ENCODE results near the gene NLRP2B. TPM values are rescaled to one million over a fixed set of nuclear protein-coding genes. Genes with fewer than 3 reads are reported as not detected.

Gene NLRP2B
- total and polyA plus RNA-seq, 2 donors (not counting 3 experiments of a cell fraction or from before 2014, with no cell fraction given): 0.01 TPM; not detected in 1

DNA sequence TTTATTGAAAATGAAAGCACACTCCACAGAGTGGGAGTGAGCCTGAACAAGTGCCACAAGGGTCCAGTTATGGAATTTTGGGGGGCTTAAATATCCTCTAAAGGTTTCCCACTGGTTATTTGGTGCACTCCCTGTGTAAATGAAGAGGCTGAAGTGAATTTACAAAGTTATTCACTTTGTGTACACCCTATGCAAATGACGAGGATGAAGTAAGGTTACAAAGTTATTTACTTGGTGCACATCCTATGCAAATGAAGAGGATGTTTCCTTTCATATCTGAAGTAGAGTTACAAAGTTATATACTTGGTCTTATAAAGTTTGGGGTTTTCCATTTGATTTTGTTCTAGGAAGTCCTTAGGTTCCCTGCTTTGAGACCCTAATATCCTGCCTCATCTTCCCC is 13.1 kb downstream of the NLRP2B start:
- DNase-seq (ENCODE audit: low read depth, low spot score): no peak
- Histone ChIP-seq H2AFZ (ENCODE audit: low read depth, low read length) (no peak overlapping the region), H3K27me3 (ENCODE audit: control insufficient read depth in 2 of 2, insufficient read depth in 2 of 2, low read length in 2 of 2) (no peaks in the 10 kb centered on the region), H3K79me2 (ENCODE audit: control insufficient read depth, insufficient read depth, low read length) (no peaks in the 10 kb centered on the region), H3K4me1 (ENCODE audit: control insufficient read depth, extremely low read depth, insufficient read depth, low read length) (no peaks in the 10 kb centered on the region), H3K9ac (replicated peaks; ENCODE audit: extremely low read depth, insufficient read depth, low read length) (no peak overlapping the region), H3K4me3 (replicated peaks in 1 of 3; ENCODE audit: insufficient read depth in 1 of 3, low read depth in 1 of 3, low read length in 3 of 3) (no peak overlapping the region), H3K9me3 (replicated peaks; ENCODE audit: control insufficient read depth, insufficient read depth, low read length) (no peaks in the 10 kb centered on the region), H3K4me2 (ENCODE audit: insufficient read depth, low read length) (no peak overlapping the region), H3K9me1 (replicated peaks; ENCODE audit: control insufficient read depth, extremely low read depth, insufficient read depth, low read length) (no peaks in the 10 kb centered on the region), H3K36me3 (ENCODE audit: control insufficient read depth in 2 of 2, extremely low read depth in 1 of 2, insufficient read depth in 2 of 2, low read length in 2 of 2) (no peaks in the 10 kb centered on the region), H3K27ac (ENCODE audit: insufficient read depth, low read depth, low read length) (no peak overlapping the region), H4K20me1 (replicated peaks; ENCODE audit: control insufficient read depth, extremely low read depth, insufficient read depth, low read length) (no peaks in the 10 kb centered on the region)
- dilution Hi-C loops (cut with MboI; ENCODE audit: extremely low pct_ligation_motif_present, low sequenced_read_pairs) (no loop called here), intact Hi-C loops (cut with micrococcal nuclease) (no loop called here)
- no peak for TF ChIP-seq JUN (IDR thresholded peaks at IDR 0.05; ENCODE audit: borderline replicate concordance, insufficient read depth, insufficient read length, low read depth)
- no peak for TF ChIP-seq GATA2 (IDR thresholded peaks at IDR 0.05; ENCODE audit: insufficient read depth, insufficient read length, low read depth, low read length)
- TF ChIP-seq, protein P1, sequence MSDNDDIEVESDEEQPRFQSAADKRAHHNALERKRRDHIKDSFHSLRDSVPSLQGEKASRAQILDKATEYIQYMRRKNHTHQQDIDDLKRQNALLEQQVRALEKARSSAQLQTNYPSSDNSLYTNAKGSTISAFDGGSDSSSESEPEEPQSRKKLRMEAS (IDR thresholded peaks at IDR 0.05; ENCODE audit: insufficient read depth, insufficient read length): no peak
- TF ChIP-seq POLR2AphosphoS5 (IDR thresholded peaks at IDR 0.05; ENCODE audit: insufficient read depth, low read depth, low read length): no peak
- no peak for TF ChIP-seq EZH2 (IDR thresholded peaks at IDR 0.05; ENCODE audit: borderline replicate concordance, low read depth, low read length, severe bottlenecking)
- no peak for TF ChIP-seq FOS (IDR thresholded peaks at IDR 0.05; ENCODE audit: borderline replicate concordance, insufficient read depth, low read length)
- TF ChIP-seq, protein P2, sequence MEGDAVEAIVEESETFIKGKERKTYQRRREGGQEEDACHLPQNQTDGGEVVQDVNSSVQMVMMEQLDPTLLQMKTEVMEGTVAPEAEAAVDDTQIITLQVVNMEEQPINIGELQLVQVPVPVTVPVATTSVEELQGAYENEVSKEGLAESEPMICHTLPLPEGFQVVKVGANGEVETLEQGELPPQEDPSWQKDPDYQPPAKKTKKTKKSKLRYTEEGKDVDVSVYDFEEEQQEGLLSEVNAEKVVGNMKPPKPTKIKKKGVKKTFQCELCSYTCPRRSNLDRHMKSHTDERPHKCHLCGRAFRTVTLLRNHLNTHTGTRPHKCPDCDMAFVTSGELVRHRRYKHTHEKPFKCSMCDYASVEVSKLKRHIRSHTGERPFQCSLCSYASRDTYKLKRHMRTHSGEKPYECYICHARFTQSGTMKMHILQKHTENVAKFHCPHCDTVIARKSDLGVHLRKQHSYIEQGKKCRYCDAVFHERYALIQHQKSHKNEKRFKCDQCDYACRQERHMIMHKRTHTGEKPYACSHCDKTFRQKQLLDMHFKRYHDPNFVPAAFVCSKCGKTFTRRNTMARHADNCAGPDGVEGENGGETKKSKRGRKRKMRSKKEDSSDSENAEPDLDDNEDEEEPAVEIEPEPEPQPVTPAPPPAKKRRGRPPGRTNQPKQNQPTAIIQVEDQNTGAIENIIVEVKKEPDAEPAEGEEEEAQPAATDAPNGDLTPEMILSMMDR (IDR thresholded peaks at IDR 0.05; ENCODE audit: extremely low read depth in 1 of 2, insufficient read depth in 1 of 2, low read depth in 1 of 2, low read length in 2 of 2): no peak
- TF ChIP-seq MYC (IDR thresholded peaks at IDR 0.05; ENCODE audit: low read depth, low read length): no peak
- no peak for TF ChIP-seq POLR2A (IDR thresholded peaks at IDR 0.05; ENCODE audit: low read depth, low read length)
- no TSS peak for BruUV-seq (replicated peaks)
- ChIA-PET POLR2A (no interaction called here), CTCF (no interaction called here)
- FAIRE-seq: no peak

Measured in endothelial cell of umbilical vein (primary cell).